ENCODE data around the gene RERG. TPM values are rescaled to one million over a fixed set of nuclear protein-coding genes. Genes with fewer than 3 reads are reported as not detected.

The RERG gene
- total RNA-seq, 6 donors from 2014 or later: 9.7 to 21.9 (median 11.9) TPM

- no peak for DNase-seq
- Histone ChIP-seq H3K36me3 (no peaks in the 10 kb centered on the region), H3K9me3 (no peaks in the 10 kb centered on the region), H3K4me3 (no peak overlapping the region), H3K27me3 (no peaks in the 10 kb centered on the region), H3K4me1 (no peaks in the 10 kb centered on the region), H3K27ac (peak overlapping the region in 1 of 4 donors; percentile 13)
- WGBS, 2 donors: 41 to 53% methylated on average over 5 of the region's 5 CpGs
- ATAC-seq (ENCODE audit: low FRiP score in 2 of 2): no peak
- no peak for TF ChIP-seq POLR2AphosphoS5 (IDR thresholded peaks at IDR 0.05)
- TF ChIP-seq CTCF (IDR thresholded peaks at IDR 0.05): no peak
- no peak for TF ChIP-seq EP300 (IDR thresholded peaks at IDR 0.05)
- TF ChIP-seq POLR2A (IDR thresholded peaks at IDR 0.05): no peak
Observed at GRCh38 chr12:15183821-15184220, 37.4 kb downstream of the RERG start.

GRCh38 chr12:15181017-15181683 lies 40.1 kb downstream of the RERG start:
- TF ChIP-seq POLR2AphosphoS5 (IDR thresholded peaks at IDR 0.05): no peak
- DNase-seq: no peak
- Histone ChIP-seq H3K9me3 (no peaks in the 10 kb centered on the region), H3K27me3 (no peaks in the 10 kb centered on the region), H3K27ac (peak overlapping the region in 3 of 4 donors; percentile 10 to 73 (median 16)), H3K4me1 (no peaks in the 10 kb centered on the region), H3K36me3 (no peaks in the 10 kb centered on the region), H3K4me3 (no peak overlapping the region)
- peak; percentile 68 to 92 for ATAC-seq (ENCODE audit: low FRiP score in 2 of 2)
- WGBS, 2 donors: 59 to 66% methylated on average over 3 of the region's 3 CpGs

GRCh38 chr12:15180325-15180724 lies 40.9 kb downstream of the RERG start:
- H3K36me3 ChIP-seq: no peaks in the 10 kb centered on the region
- no peak for DNase-seq
- no peaks in the 10 kb centered on the region for H3K9me3 ChIP-seq
- ATAC-seq (ENCODE audit: low FRiP score in 2 of 2): peak in 1 of 2 donors; percentile 67
- no peaks in the 10 kb centered on the region for H3K27me3 ChIP-seq
- peak overlapping the region; percentile 10 to 73 (median 36) for H3K27ac ChIP-seq
- no peak overlapping the region for H3K4me3 ChIP-seq
- H3K4me1 ChIP-seq: no peaks in the 10 kb centered on the region
- TF ChIP-seq POLR2AphosphoS5 (IDR thresholded peaks at IDR 0.05) (no peak), EP300 (IDR thresholded peaks at IDR 0.05) (no peak), CTCF (IDR thresholded peaks at IDR 0.05) (no peak), POLR2A (IDR thresholded peaks at IDR 0.05) (no peak)
- WGBS, 2 donors: 56 to 77% methylated on average over 2 of the region's 2 CpGs

GRCh38 chr12:15179672-15180071 lies 41.5 kb downstream of the RERG start:
- H3K36me3 ChIP-seq: no peaks in the 10 kb centered on the region
- H3K27ac ChIP-seq: peak overlapping the region in 1 of 4 donors; percentile 73
- ATAC-seq (ENCODE audit: low FRiP score in 2 of 2) (peak in 1 of 2 donors; percentile 73), DNase-seq (no peak)
- no peaks in the 10 kb centered on the region for H3K9me3 ChIP-seq
- H3K27me3 ChIP-seq: no peaks in the 10 kb centered on the region
- TF ChIP-seq EP300 (IDR thresholded peaks at IDR 0.05): no peak
- TF ChIP-seq POLR2A (IDR thresholded peaks at IDR 0.05): no peak
- TF ChIP-seq POLR2AphosphoS5 (IDR thresholded peaks at IDR 0.05): no peak
- TF ChIP-seq CTCF (IDR thresholded peaks at IDR 0.05): no peak
- H3K4me3 ChIP-seq: no peak overlapping the region
- H3K4me1 ChIP-seq: no peaks in the 10 kb centered on the region
- WGBS, 2 donors: 66 to 71% methylated on average over 2 of the region's 2 CpGs

- Histone ChIP-seq H3K36me3 (no peaks in the 10 kb centered on the region), H3K27me3 (no peaks in the 10 kb centered on the region), H3K9me3 (no peaks in the 10 kb centered on the region), H3K4me3 (no peak overlapping the region), H3K27ac (no peak overlapping the region), H3K4me1 (no peaks in the 10 kb centered on the region)
- 84 to 85% methylated on average over 2 of the region's 2 CpGs for WGBS, 2 donors
- TF ChIP-seq EP300 (IDR thresholded peaks at IDR 0.05) (no peak), POLR2A (IDR thresholded peaks at IDR 0.05) (no peak), POLR2AphosphoS5 (IDR thresholded peaks at IDR 0.05) (no peak), CTCF (IDR thresholded peaks at IDR 0.05) (no peak)
- DNase-seq (no peak), ATAC-seq (ENCODE audit: low FRiP score in 2 of 2) (no peak)
Observed at GRCh38 chr12:15173142-15173541, 48.1 kb downstream of the RERG start.

Data from upper lobe of left lung (tissue), 6 donors.